HL-60 (cell line): ENCODE measurements around the gene MAD1L1.

Experiments
- DNase-seq, 2 experiments: peaks; one replicate each; pipeline ENCODE4 v3.0.0-alpha.2; 2010 to 2020; ENCODE audit warnings: low read depth in 1 of 2, low spot score in 1 of 2
- H3K27ac ChIP-seq: fragments of 250-450 bp; sonication (Bioruptor Pico); replicated peaks from 2 replicates; pipeline ENCODE4 v1.5.1; 2020; ENCODE audit warnings: mild to moderate bottlenecking, moderate library complexity
- H3K27me3 ChIP-seq: fragments of 250-450 bp; sonication (Bioruptor Pico); 2 replicates; pipeline ENCODE4 v1.5.1; 2021; ENCODE audit warnings: mild to moderate bottlenecking, moderate library complexity; ENCODE audit not compliant: insufficient read depth, poor library complexity, severe bottlenecking
- H3K4me3 ChIP-seq: replicated peaks from 2 replicates; pipeline ENCODE4 v1.5.1; 2011; ENCODE audit warnings: mild to moderate bottlenecking, control low read depth, low read length; ENCODE audit not compliant: insufficient read depth
- GABPA ChIP-seq: IDR thresholded peaks from 2 replicates; pipeline ENCODE4 v1.6.1; 2012; ENCODE audit warnings: low read depth
- POLR2AphosphoS5 ChIP-seq: IDR thresholded peaks from 2 replicates; pipeline ENCODE4 v1.6.1; 2012; ENCODE audit warnings: low read depth
- REST ChIP-seq: IDR thresholded peaks from 2 replicates; pipeline ENCODE4 v1.6.1; 2012; ENCODE audit warnings: low read depth; ENCODE audit not compliant: insufficient replicate concordance
- SPI1 ChIP-seq: IDR thresholded peaks from 2 replicates; pipeline ENCODE4 v1.6.1; 2012; ENCODE audit warnings: low read depth, mild to moderate bottlenecking, borderline replicate concordance
- TF ChIP-seq, protein P1 (sequence below): IDR thresholded peaks from one replicate; pipeline ENCODE4 v1.5.1; 2011; ENCODE audit warnings: low read length, control low read depth, inconsistent platforms; ENCODE audit not compliant: insufficient read depth

MAD1L1 gene

DNA sequence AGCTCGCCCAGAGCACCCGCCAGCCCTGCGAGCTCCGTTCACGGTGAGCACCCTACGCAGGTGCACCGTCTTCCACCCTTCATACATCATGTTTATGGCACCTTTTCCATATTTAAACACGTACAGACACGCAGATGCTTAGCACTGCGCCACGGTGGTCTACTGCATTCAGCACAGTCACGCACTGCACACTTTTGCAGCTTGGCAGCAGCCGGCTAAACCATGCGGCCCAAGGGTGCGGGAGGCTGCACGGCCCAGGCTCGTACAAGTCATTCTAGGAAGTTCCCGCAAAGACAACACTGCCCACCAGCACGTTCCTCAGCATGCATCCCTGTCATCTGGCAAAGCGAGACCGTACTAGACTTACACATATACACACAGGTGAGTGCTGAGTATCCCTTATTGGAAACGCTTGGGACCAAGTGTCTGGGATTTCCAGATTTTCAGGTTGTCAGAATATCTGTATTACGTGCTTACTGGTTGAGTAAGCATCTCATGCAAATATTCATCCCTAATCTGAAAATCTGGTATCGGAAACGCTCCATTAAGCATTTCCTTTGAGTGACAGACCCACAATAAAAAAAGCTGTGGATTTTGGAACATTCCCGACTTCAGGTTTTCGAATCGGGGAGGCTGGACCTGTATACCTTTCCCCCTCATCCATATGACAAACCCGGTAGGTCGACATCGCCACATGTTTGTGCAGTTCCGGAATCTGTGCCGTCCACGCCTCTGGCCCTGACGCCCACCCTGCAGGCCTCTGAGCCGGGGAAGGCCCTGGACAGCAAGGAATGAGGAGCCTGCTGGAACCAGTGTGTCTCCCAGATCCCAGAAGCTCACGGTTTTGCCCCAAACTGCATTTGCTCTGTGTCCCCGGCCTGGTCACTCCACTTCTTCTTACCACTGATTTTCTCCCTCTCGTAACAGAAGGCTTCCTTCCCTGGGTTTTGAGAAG lies 340.5 kb downstream of the MAD1L1 start:
- DNase-seq, result no peak
- no peak overlapping the region for H3K4me3 ChIP-seq
- no peaks in the 10 kb centered on the region for H3K27me3 ChIP-seq
- no peak overlapping the region for H3K27ac ChIP-seq
- TF ChIP-seq REST (no peak), SPI1 (no peak), POLR2AphosphoS5 (no peak), GABPA (no peak)
- TF ChIP-seq, protein P1, sequence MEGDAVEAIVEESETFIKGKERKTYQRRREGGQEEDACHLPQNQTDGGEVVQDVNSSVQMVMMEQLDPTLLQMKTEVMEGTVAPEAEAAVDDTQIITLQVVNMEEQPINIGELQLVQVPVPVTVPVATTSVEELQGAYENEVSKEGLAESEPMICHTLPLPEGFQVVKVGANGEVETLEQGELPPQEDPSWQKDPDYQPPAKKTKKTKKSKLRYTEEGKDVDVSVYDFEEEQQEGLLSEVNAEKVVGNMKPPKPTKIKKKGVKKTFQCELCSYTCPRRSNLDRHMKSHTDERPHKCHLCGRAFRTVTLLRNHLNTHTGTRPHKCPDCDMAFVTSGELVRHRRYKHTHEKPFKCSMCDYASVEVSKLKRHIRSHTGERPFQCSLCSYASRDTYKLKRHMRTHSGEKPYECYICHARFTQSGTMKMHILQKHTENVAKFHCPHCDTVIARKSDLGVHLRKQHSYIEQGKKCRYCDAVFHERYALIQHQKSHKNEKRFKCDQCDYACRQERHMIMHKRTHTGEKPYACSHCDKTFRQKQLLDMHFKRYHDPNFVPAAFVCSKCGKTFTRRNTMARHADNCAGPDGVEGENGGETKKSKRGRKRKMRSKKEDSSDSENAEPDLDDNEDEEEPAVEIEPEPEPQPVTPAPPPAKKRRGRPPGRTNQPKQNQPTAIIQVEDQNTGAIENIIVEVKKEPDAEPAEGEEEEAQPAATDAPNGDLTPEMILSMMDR, result no peak

- no peak for TF ChIP-seq GABPA
- TF ChIP-seq REST, result no peak
- TF ChIP-seq, protein P1, result no peak
- no peak for TF ChIP-seq SPI1
- no peak for TF ChIP-seq POLR2AphosphoS5
- no peak overlapping the region for H3K27ac ChIP-seq
- H3K27me3 ChIP-seq, result no peaks in the 10 kb centered on the region
- DNase-seq, result no peak
- no peak overlapping the region for H3K4me3 ChIP-seq
Observed at GRCh38 chr7:1890289-1891235, 342.2 kb downstream of the MAD1L1 start.

DNA sequence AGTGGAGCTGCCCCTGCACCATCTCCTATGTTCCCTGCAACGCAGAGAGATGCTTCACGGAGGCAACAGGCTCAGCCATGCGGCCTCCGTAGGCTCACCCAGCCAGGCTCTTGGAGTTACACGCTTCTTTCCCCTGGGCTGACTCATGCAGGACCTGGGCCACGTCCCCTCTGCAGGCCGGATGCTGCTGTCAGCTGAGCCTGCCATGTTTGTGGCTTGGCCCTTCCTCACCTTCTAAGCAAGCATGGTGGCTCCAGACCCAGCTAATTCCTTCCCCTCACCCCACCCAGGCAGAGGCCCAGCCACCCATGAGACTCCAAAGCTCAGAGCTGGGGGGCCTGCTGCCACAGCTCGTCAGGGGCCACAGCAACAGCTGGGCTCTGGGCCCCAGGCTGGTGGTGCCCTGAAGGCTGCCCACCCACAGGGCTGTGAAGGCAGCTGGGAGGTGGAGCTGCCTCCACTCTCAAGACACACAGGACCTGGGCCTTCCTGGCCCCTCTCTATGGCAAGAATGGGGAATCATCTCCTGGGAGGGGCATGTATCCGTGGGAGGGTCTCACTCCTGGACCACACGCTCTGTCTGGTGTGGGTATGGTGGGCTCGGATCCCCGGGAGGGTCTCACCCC lies 343.1 kb downstream of the MAD1L1 start:
- TF ChIP-seq REST (no peak), GABPA (no peak), SPI1 (no peak), POLR2AphosphoS5 (no peak)
- TF ChIP-seq, protein P1, result no peak
- Histone ChIP-seq H3K4me3 (no peak overlapping the region), H3K27me3 (no peaks in the 10 kb centered on the region), H3K27ac (peak overlapping the region; percentile 36)
- peak in 1 of 2 experiments; percentile 27 for DNase-seq
